Raji (cell line): Measurements from ENCODE around the gene MLC1.

Source experiments
- POLR2A ChIP-seq: IDR thresholded peaks from 2 replicates; pipeline ENCODE4 v1.6.1; 2011; ENCODE audit warnings: low read depth, low read length, control low read depth; ENCODE audit not compliant: insufficient read depth

Gene MLC1

GRCh38 chr22:50087646-50088045 lies 2.4 kb upstream of the MLC1 start:
- TF ChIP-seq POLR2A, result no peak

GRCh38 chr22:50086526-50086925 lies 1.3 kb upstream of the MLC1 start:
- TF ChIP-seq POLR2A, result no peak

DNA sequence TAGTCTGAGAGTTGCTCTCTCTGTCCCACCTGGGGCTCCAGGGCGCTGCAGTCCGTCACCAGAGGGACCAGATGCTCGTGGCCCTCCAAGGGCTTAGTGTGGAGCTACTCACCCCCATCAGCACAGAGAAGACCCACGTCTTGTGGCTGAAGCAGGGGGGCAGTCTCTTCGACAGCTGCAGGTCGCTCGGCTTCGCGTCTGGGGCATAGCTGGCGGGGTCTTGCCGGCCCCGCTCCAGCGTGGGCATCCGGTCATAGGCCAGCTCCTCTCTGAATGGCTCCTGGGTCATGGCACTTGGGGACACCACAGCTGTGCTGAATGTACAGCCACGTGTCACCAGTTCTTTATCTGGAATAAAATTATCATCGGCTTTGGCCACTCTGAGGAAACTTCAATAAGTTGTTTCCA lies 608 bp downstream of the MLC1 start:
- no peak for TF ChIP-seq POLR2A

DNA sequence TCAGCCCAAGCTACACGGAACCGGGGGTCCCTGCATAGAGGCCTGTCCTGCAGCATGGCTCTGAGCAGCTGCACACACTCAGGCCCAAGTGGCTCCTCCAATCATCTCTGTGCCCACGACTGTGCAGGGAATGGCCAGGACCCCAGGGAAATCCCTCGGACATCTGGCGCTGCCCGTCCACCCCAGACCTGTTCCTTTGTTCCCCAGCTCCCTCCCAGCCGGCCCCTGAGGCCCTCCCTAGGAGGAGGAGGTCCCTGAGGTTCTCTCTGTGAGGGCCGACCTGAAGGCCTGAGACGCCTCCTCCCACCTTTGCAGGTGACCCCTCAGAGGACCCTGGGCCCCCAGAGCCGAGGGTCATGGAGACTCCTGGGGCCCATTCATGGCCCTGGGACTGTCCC lies 1.1 kb downstream of the MLC1 start:
- no peak for TF ChIP-seq POLR2A

GRCh38 chr22:50083462-50084079 lies 1.7 kb downstream of the MLC1 start:
- TF ChIP-seq POLR2A, result no peak

DNA sequence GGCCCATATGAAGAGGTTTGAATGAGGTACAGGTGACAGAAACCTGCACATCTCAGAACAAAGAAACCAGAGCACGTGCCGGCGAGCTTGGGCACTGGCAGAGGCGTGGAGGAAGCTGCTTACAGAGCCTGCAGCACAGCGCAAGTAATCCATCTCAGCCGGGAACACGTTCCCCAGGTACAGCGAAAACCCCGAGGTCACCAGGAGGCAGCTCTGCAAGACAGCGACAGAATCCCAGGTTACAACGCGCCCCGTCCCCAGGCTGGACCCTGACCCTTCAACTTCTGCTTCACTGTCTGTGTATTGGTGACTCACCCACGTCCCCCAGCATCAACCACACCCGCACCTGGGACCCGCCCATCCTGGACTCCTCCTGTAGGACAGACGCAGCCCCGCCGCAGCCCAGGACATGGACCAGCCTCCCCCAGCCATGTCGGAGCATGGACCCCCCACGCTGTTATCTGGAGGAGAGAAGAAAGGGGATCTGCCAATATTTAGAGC lies 2.2 kb downstream of the MLC1 start:
- TF ChIP-seq POLR2A, result no peak

GRCh38 chr22:50082197-50082715 lies 3.0 kb downstream of the MLC1 start:
- TF ChIP-seq POLR2A, result no peak

DNA sequence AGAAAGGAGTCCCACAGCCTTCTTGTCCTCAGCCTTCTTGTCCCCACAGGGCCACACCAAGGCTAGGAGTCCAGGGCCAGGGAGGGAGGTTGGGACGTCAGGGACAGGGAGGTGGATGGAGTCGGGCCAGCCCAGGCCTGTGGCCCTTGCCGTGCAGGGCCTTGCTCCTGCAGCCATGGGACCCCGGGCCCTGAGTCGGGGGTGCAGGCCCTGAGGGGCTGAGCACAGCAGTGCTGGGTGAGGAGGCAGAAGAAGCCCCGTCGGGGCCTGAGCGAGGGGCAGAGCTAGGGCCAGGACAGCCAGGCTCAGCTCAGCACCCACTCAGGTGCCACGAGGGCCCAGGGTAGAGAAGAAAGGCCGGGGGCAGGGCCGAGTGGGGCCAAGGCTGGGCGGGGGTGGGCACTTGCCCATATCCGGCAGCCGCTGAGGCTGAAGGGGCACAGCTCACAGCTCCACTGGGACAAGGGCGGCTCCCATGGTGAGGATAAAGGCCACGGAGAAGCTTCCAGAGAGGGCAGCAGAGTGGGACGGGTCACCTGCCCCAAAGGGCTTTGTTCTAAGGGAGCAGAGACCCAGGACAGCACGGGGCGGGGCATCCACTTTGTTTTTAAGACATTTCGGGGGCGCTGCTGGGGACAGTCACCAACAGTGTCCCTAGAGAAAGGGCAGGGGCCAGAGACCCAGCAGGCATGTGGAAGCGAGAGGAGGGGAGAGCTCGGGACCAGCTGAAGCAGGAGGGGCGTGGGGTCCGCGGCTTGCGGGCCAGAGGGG lies 3.6 kb downstream of the MLC1 start:
- no peak for TF ChIP-seq POLR2A

DNA sequence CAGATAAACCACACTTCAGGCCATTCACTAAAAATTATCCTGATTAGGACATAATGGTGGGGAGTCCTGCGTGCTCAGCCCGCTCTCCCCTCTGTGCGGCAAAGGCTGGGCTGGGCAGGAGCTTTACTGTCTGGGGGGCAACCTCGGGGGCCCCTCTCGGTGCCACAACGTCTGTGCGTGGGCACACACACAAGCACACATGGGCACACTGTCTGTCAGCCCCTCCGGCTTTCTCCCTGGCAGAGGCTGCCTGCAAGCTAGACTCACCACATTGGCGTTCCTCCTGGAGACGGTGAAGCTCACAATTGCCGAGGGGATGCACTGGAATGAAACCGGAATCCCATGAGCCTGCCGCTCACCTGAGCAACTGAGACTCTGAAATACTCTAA lies 5.2 kb downstream of the MLC1 start:
- no peak for TF ChIP-seq POLR2A

DNA sequence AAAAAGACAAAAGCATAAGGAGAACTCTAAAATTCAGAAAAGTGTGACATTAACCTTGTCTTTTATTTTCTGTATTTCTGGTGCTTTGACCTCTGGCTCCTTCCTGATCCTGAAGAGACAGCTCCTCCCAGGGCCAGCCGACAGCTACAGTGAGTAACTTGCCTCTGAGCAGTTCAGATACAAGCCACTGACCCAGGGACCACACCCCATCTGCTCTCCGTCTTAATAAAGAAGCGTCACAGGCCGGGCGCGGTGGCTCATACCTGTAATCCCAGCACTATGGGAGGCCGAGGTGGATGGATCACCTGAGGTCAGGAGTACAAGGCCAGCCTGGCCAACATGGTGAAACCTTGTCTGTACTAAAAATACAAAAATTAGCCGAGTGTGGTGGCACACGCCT lies 6.5 kb downstream of the MLC1 start:
- TF ChIP-seq POLR2A, result no peak

- TF ChIP-seq POLR2A, result no peak
These were observed 7.0 kb downstream of the MLC1 start for GRCh38 chr22:50078246-50078645.

DNA sequence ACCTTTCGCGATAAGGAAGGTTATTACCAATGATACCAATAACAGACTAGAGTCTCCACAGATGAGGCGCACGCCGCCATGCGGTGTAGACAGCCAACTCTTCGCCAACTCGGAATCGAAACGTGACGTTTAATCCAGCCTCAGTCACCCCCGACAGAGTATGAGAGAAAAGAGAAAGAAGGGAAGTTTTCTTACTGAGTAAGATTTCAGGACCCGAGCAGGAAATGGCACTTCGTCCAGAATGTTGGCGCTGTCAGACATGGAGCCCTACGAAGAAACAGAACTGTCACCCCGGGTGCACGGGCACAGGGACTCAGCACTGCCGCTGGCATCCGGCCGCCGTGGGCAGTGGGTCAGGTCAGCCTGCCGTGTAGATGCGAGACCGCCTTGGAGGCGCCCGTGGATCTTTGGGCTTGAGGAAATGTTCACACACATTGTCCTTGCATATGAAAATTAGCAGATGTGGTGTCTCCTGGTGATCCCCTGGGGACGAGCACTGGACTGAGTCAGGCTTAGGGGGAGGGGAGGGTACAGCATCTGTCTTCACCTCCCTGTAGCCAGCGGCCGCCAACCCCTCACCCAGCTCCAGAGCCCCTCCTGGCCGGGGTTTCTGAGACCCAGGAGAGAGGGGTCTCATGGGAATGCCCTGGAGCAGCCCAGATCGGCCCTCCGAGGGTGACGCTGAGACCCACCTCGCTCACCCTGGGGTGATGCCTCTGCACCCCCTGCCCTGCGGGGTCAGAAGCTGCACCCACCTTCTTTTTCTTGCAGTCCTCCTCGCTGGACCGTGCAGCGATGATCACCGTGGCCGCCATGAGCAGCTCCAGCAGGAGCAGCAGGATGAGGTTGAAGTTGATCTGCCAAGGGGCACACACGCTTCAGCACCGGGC lies 8.3 kb downstream of the MLC1 start:
- TF ChIP-seq POLR2A, result no peak

- no peak for TF ChIP-seq POLR2A
These were observed 10.4 kb downstream of the MLC1 start for GRCh38 chr22:50074551-50075530.

DNA sequence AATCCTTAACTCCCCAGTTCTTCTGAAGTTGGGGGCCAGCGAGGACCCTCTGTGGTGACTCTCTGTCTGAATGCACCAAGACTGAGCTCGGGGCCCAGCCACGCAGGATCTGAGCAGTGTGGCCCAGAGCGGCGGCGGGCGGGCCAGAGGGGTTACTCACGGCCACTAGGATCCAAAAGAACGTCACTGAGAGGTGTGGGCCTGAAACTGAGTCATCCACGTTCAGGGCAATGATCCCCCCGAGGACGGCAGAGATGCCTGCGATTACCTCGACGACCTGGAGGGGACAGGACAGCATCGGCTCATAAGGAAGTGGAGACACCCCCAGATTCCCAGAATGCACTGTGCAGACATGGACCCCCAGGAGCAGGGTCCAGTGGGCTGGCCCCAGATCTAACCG lies 11.2 kb downstream of the MLC1 start:
- no peak for TF ChIP-seq POLR2A
